NCI-H2227 treated with DMSO at 0.1 percent for 48 hours (cell line): Measurements from ENCODE around the gene HTRA3.

Experiments
- DNase-seq: peaks from one replicate; lab custom pipeline; 2025; lab: John Stamatoyannopoulos, UW

The HTRA3 gene

DNA sequence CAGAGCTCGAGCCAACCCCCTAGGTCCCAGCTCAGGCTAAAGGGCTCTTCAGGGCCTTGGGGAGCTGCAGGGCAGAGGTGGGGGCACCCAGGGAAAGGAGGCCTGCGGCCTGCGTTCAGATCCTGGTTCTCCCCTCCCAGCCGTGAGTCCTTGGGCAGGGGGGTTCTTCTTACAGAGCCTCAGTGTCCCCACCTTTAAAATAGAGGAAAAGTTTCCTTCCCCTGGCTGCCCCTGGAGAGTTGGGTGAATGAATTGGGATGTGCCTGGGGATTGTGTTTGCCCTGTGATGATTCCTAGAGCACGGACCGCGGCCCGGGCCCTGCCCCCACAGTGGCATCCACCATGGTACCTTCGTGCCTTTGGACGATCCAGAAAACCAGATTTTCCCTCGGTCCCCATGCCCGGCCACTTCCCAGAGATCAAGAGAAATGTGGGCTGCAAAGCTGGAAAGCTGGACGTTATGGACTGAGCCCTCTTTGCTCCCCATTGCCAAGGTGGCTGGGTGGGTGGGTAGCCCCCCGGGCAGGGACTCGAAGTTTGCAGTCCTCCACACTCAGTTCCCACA is 11.4 kb downstream of the HTRA3 start:
- no peak for DNase-seq

DNA sequence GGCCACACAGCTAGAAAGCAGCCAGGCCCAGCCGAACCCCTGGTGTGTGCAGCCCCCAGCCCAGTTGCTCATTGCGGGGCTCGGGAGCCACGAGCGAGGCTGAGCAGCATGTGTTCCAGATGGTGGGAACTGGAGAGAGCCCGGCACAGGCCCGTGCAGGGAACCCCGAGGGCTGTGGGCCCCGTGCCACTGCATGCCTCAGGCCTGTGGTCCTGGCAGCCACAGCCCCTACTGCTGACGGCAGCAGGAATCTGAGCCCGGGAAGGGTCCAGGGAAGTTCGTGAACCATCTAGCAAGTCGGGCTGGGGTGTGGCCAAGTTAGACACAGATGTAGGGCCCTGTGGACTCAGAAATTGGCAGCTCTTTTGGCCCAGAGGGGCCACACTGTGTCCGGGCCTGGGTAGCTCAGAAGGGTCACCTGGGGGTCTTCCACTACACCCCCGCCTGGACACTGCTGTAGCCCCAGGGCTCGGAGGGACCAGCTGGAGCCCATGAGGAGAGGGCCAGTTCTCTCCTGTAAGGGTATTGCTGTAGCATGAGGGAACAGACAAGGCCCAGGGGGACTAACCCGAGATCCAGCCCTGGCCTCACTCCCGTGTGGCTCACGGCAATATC is 12.1 kb downstream of the HTRA3 start:
- no peak for DNase-seq

DNA sequence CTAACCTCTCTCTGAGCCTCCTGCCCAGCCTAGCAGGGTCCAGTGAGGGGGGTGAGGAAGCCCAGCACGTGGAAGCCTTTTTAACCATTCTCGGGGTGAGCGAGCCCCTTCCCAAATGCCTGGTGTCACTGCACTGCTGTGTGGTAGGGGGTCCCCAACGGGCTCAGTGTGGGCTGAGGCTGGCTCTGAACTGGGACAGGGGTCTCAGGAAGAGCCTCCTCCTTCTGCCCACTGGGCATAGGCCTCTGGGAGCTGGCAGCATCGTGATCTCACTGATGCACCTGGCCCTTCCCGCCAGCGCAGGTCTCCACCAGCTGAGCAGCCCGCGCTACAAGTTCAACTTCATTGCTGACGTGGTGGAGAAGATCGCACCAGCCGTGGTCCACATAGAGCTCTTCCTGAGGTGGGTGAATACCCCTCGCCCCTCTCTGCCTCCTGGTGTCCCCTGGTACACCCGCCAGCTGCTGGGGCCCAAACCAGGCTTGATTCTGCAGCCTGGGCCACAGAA is 12.6 kb downstream of the HTRA3 start:
- no peak for DNase-seq

DNA sequence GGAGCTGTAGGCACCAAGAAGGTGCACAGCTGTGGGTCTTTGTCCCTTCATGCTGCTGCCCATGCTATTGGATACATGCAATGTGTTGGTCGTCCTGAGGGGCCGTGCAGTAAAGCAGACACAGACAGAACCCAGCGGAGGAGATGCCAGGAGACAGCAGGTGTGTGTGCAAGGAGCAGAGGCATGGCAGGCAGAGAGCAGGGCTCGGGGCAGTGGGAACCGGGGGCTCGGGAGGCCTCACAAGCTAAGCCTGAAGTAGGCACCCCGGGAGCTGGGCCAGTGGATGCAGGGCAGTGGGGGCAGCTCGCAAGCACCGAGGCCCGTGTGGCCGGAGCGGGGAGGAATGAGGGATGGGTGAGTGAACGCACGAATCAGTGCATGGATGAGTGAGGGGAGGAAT is 13.2 kb downstream of the HTRA3 start:
- DNase-seq: no peak

DNA sequence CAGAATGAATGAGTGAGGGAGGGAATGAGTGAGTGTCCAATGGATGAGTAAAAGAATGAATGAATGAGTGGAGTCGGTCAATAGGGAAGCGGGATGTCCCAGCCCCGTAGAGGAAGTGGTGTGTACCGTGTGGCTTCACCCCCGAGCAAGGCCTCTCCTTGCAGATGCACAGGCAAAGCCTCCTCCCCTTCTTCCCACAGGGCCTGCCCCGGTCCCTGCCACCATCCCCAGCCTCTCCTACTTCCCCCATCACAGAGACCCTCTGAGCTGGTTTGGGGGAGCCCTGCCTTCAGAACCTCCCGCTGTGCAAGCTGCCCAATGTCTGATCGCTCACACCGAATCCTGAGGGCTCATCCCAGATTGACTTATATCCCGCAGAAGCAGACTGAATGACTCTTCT is 13.6 kb downstream of the HTRA3 start:
- no peak for DNase-seq

DNA sequence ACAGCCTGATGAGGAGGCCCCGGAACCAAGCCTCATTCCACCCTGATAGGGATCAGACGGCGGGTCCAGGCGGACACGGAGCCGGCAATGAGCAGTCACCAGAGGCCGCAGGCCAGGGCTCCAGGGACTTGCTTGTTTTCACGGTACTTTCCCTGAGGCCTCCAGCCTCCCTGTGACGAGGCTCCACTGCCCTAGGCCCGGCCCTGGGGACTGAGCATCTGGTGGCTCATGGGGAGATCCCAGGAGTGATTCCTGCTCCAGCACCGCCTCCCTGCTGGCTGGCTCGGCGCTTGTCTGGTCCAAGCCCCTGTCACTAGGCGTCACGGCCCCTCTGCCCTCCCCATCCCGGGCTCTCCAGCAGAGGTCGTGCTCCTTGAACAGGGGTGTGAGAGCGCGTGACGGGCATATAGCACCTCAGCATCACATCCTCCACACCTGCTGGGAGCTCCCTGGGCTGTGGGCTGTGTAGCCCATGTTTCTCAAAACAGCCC is 14.1 kb downstream of the HTRA3 start:
- no peak for DNase-seq

DNA sequence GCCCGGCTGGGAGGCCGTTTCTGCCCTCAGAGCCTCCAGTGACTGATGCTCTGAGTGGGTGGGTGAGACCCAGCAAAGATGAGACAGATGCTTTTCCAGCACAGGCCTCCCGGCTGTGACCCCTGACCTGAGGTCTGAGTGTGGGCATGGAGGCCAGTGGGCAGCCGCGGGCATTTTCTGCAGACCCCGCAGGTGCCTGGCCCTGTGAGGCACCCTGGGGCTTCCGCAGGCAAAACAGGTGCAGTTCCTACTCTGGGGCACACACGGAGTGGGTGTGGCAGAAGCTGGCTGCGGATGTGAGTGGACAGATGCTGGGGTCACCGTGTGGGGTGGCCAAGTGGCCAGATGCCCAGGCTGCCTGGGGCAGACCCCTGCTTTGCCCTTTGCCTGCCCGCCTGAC is 14.8 kb downstream of the HTRA3 start:
- DNase-seq: no peak

DNA sequence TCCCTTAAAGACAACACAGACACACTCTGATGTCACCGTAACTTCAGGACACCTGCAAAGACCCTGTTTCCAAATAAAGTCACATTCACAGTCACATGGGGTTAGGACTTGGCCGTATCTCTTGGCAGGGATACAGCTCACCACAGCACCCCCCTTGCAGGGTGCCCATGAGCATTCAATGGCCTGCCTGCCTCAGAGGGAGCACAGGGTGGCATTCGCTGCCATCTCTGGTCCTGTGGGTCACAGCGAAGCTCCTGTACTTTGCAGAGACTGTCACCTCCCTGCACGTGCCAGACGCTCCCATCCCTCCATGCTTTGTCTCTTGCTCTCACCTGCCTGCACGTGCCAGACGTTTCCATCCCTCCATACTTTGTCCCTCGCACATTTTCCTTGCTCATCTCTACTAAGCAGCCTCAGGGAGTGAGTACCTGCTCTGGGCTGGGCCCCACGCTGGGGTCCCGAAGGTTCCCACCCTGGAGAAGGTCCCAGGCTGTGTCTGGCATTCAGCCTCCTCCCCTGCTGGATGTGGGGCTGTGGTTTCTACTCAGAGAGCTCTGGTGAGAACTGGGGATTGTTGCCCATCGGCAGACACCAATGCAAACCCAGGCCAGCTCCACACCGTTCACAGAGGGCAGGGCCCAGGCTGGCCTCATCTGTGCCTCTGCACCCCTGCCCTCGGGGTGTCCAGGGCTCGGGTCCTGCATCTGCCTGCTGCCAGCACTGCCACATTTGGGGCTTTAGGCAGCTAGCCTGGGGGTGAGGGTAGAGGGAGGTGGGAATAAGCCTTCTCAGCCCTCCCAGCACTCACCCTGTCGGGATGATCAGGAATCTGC is 15.8 kb downstream of the HTRA3 start:
- no peak for DNase-seq

DNA sequence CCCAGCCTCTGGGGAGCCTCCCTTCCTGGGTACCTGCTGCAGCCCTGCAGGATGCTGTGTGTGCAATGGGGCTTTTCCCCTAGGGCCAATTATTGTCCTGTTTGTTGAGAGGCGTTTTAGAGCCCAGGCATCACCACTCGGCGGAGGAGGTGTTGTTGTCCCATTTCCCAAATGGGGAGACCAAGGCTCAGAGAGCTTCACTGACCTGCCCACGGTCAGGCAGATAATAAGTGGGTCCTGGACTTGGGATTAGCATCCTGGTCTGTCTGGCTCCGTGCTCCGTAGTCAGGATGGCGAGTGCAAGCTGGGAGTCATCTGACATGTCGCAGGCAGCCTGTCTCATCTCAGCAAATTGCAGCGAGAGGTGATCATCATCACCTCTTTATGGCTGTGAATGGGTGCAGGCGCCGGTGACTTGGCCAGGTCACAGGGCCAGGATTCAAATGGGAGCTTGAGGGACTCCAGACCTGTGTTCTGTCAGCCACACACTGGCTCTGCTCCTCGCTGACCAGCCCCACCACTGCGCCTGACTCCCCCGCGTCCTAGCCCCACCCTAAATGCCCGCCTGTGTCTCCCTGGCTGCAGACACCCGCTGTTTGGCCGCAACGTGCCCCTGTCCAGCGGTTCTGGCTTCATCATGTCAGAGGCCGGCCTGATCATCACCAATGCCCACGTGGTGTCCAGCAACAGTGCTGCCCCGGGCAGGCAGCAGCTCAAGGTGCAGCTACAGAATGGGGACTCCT is 16.6 kb downstream of the HTRA3 start:
- no peak for DNase-seq

DNA sequence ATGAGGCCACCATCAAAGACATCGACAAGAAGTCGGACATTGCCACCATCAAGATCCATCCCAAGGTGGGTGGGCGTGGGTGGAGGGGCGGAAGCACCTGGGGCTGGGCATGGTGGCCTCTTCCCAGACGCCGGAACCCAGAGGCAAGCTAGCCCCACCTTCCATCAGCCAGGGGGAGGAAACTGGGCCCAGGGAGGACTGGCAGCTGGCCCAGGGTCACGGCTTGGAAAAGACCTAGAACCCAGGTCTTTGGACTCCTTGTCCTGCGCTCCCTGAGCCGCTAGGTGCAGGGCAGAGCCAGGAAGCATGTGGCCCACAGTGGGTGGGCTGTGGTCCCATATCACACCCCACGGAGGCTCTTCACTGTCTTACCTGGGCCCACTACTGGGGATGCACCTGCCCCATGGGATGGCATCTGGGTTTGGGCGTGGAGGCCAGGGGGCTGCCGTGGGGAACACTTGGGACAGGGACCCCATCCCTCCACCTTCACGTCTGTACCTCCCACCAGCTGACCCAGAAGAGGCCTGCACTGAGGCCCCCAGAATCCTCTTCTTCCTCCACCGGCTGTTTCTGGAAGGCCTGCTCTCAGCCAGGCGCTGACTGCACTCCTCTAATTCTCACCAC is 17.3 kb downstream of the HTRA3 start:
- DNase-seq: no peak

DNA sequence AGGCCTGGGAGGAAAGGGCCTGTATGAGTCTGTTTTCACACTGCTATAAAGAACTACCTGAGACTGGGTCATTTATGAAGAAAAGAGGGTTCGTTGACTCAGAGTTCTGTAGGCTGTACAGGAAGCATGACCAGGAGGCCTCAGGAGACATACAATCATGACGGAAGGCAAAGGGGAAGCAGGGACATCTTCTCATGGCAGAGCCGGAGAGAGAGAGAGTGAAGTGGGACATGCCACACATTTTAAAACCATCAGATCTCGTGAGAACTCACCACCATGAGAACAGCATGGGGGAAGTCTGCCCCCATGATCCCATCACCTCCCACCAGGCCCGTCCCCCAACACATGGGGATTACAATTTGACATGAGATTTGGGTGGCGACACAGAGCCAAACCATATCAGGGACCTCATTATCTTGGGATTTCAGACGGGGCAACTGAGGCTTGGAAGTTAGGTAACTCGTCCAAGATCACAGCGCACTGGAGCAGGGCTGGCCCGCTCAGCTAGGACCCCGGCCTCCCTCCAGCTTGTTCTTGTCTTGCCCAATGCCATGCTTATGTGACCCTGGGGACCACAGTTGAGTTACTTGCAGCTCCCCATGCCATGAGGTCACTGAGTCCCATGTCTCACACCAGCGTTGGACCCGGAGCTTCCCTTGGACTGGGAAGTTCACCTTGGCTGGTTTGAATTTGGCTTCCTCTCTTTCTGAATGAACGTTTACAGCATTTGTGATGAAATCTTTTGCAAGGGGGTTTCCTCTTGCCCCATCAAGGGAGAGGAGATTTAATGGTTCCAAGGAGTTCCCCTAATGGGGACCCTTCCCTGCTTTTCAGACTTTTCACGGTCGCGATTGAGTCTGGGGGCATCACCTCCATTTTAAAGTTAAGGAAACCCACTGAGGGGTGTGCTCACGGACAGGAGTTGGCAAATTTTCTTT is 18.1 kb downstream of the HTRA3 start:
- no peak for DNase-seq

DNA sequence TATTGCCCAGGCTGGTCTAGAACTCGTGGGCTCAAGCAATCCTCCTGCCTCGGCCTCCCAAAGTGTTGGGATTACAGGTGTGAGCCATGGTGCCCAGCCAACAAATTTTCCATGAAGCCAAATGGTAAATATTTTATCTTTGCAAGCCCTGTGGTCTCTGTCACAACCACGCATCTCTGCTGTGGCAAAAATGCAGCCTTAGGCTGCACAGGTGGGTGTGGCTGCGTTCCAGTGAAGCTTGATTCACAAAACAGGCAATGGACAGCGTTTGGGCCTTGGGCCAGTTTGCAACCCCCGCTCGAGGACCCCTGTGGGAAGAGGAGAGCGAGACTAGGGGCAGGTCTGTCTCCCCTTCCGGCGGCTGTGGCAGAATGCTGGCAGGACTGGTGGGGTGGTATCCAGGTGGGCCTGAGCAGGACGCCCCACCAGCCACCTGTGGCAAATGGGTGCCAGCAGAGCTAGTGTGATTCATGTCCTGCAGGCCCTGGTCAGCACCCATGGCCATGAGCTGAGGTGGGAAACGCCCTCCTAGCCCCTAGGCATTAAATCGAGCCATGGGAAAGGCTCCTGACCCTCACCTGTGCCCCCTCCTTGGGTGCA is 19.7 kb downstream of the HTRA3 start:
- DNase-seq: no peak

DNA sequence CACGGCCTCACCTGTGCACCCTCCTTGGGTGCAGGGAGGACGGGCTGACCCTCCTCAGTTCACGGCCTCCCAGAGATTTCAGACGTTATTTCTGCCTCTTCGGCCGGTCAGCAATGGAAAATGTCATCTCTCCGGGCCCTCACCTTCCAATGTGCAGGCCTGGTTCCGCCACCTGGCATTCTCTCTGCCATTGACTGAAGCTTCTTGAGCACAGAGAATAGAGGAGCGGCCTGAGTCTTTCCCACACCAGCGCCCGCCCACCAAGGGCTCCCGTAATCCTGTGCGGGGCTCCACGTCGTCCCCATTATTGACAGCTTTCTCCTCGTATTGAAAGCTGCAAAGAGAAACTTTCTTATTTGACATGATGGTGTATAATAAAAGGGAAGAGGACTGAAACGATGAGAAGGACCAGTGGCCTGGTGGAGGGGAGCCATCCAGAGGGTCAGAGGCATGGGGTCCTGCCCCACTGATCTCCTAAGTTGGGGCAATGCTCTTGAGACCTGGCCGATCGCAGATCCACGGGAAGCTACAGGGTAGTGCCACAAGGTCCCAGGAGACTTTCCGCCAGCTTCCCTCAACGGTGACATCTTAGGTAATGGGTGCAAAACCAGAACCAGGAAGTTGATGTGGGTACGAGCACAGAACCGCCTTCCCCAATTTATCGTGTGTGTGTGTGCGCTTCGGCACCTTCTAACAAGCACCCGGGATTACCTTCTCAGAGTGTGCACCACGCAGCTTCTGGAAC is 20.6 kb downstream of the HTRA3 start:
- no peak for DNase-seq

DNA sequence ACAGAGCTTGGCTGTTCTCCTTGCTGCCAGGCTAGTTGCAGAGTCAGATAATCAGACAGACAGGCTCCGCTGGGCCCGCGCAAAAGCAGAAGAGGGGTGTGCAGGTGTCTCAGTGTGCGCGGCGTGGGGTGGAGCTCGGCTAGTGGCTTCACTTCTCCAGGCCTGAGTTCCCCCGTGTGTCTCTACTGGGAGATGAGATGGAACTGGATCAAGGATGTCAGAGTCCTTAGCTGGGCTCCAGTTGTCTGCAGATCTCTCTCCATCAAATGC is 21.1 kb downstream of the HTRA3 start:
- no peak for DNase-seq

DNA sequence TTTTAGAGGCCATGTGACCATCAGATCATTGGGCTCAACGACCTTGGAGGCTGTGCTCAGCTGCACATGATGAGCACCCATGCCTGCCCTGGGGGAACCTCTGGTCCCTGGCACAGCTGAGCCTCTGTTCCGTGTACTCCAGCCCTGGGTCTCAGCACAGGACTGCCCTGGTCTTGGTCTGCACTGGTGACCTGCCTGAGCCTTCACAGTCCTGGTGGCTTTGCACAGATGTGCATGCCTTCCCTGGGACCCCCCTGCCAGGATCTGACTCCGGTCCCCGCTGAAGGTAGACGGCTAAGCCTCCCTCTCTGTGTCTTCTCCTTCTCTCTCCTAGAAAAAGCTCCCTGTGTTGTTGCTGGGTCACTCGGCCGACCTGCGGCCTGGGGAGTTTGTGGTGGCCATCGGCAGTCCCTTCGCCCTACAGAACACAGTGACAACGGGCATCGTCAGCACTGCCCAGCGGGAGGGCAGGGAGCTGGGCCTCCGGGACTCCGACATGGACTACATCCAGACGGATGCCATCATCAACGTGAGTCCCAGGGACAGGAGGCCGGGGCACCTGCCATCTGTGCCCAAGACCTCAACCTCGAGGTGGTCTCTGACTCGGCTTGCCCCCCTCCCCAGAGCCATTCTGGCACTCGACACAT is 21.6 kb downstream of the HTRA3 start:
- no peak for DNase-seq

DNA sequence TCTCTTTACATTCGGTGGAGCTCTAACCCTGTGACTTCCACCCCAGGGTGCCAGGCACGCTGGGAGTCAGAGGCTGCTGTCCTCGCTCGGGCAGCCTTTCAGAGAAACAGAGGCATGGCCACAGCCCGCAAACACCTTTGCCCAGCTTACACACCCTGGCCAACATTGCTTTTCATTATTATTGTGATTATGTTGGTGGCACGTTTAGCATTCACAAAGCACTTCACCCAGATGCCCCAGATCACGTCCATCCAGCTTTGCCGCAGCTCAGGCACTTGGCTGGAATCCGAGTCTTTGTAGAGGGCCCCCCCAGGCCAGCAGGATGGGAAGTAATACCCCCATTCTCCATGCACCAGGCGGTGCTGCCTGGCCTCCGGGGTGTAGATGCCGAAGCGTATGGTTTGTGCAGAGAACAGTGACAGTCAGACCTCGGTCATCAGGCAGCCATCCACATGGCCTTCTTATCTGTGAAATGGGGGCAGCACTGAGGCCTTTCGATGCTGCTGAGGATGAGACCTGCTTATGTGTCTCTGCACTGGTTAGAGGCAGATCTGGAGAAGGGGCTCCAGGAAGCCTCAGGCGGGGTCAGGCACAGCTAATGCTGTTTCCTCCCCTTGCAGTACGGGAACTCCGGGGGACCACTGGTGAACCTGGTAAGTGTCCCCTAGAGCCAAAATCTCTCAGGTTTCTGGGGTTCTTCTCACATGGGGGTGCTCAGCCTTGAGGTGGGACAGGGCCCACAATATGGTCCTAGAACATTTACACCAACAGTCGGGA is 22.3 kb downstream of the HTRA3 start:
- DNase-seq: no peak

DNA sequence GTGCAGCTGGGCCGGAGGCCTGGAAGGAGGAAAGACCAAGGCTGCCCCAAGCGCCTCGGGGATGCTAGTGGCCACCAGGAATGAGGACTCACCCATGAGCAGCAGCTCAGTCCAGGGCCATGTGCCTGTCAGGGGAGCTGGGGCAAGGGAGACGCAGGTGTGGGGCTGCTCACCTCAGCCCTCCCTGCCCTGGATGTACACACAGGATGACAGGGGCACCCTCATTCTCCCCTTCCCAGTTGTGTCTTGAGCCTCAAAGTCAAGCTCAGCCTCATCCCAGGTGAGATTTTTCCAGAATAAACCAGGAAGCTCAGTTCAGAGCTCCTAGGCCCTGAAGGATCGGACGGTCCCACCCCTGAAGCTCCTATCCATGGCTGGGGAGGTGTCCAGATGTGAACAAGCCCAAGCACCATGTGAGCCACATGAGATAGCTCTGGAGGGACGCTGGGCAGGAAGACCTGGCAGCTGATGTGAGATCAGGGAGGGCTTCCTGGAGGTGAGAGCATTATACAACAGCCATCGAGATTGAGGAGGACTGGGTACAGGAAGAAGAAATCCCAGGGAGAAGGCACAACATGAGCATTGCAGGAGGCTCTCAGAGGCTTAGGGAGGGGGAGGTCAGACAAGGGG is 23.0 kb downstream of the HTRA3 start:
- no peak for DNase-seq
